ENCODE results near the gene BRAP. TPM values are rescaled to one million over a fixed set of nuclear protein-coding genes. Genes with fewer than 3 reads are reported as not detected.
"Not testable (repeated sequence)": the region's sequence is repeated elsewhere in the genome, so short reads cannot be mapped to it uniquely, and the experiment has no call there.

Gene BRAP, protein sequence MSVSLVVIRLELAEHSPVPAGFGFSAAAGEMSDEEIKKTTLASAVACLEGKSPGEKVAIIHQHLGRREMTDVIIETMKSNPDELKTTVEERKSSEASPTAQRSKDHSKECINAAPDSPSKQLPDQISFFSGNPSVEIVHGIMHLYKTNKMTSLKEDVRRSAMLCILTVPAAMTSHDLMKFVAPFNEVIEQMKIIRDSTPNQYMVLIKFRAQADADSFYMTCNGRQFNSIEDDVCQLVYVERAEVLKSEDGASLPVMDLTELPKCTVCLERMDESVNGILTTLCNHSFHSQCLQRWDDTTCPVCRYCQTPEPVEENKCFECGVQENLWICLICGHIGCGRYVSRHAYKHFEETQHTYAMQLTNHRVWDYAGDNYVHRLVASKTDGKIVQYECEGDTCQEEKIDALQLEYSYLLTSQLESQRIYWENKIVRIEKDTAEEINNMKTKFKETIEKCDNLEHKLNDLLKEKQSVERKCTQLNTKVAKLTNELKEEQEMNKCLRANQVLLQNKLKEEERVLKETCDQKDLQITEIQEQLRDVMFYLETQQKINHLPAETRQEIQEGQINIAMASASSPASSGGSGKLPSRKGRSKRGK
- total RNA-seq, result 24.5 and 27.7 TPM in 2 replicates

DNA sequence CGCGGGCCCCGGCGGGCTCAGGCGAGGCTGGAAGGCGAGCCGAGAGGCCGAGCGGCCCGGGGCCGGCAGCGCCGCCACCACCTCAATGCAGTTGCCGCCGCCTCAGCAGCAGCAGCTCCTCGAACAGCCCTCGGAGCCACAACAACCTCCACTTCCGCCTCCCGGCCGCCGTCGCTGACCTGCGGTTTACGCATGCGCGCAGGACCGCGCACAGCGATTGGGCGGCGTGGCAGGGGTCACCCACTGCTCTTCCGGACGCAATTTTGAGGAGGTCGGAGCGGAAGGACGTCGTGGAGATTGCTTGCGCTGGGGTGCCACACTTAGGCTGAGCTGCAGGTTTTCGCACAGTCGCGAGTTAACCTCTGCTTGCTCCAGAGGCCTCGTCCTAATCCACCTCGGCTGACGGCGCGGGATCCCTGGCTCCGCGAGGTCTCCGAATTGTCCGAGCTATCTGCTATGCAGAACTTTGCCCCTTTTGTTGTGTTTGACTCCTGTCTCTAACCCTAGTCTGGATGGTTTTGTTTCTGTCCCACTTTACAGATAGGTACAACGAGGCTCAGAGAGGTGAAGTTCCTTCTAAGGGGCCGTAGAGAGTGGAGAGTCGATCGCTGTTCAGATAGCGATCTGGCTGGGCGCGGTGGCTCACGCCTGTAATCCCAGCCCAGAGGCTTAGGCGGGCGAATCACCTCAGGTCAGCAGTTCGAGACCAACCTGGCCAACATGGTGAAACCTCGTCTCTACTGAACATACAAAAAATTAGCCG is at the start of gene BRAP, which contains the start of gene ACAD10:
Gene BRAP (minus strand): TSS at position 146 of the 763 bp plus-strand sequence. CDS start 164 bp downstream, outside the sequence.
Gene ACAD10 (plus strand): TSS at position 243 of the 763 bp plus-strand sequence. CDS start 6,657 bp downstream, outside the sequence.
- peak; percentile 88 for DNase-seq (ENCODE audit: low read depth)

DNA sequence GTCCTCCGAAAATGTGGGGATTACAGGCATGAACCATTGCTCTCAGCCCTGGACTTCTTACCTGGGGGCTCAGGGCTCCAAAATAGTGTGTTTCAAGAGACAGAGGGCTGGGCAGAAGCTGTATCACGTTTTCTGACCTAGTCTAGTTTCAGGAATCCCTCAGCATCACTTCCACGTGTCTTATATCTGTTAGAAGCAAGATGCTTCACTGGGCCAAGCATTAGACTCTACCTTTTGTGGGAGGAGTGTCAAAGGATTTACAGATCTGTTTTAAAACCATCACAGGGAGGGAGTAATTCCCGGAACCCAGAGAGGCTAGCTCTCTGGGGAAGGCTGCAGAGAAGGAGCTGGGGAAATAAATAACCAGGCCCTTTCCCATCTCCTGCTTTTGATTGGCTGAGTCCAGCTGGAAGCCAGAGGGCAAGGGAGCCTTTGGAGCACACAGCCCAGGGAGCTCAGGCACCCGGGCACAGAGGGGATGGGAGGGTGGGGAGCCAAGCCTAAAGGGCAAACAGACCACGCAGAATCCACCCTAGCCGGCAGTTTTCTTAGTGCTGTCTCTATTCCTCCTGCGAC is 47.7 kb upstream of the BRAP start:
- DNase-seq (ENCODE audit: low read depth), result no peak

DNA sequence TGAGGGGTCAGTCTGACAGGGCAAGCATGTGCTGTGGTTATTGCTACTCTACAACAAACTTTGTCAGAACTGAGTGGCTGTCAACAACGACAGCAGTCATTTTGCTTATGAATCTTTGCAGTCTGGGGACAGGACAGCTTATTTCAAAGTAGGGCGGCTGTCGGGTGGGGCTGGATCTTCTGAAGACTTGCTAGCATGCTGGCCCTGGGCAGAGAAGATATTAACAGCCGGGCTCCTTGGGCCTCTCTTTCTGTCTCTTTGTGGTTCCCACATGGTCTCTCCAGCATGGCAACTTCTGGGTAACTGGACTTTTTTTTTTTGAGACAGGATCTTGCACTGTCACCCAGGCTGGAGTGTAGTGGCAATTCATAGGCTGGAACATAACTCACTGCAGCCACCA is 47.0 kb upstream of the BRAP start:
- no peak for DNase-seq (ENCODE audit: low read depth)

DNA sequence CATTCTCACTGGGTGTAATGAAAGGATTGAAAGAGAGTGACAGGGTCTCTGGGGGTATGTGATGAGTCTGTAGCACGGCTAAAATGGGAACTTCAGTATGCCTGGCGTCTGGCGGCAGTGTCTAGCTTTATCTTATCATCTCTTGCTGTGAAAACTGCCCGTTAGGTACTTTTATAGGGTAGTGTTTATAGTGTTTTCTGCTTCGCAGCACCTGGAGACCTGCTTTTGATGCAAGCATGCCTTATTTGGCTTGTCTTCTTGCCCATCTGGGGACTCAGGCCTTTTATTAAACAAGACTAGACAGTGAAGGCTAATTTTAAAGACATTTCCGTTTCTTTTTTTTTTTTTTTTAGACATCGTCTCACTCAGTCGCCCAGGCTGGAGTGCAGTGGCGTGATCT is 44.7 kb upstream of the BRAP start:
- no peak for DNase-seq (ENCODE audit: low read depth)

DNA sequence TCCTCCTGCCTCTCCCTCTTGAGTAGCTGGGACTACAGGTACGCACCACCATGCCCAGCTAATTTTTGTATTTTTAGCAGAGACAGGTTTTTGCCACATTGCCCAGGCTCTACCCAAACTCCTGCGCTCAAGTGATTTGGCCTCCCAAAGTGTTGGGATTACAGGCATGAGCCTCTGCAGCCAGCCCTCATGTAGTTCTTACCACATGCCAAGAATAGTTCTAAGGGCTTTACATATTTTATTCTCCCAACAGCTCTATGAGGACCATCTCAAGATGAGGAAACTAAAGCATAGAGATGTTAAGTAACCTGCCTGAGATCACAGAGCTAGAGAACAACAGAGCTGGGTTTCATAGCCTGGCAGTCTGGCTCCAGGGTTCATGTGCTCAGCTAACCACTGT is 43.0 kb upstream of the BRAP start:
- no peak for DNase-seq (ENCODE audit: low read depth)

DNA sequence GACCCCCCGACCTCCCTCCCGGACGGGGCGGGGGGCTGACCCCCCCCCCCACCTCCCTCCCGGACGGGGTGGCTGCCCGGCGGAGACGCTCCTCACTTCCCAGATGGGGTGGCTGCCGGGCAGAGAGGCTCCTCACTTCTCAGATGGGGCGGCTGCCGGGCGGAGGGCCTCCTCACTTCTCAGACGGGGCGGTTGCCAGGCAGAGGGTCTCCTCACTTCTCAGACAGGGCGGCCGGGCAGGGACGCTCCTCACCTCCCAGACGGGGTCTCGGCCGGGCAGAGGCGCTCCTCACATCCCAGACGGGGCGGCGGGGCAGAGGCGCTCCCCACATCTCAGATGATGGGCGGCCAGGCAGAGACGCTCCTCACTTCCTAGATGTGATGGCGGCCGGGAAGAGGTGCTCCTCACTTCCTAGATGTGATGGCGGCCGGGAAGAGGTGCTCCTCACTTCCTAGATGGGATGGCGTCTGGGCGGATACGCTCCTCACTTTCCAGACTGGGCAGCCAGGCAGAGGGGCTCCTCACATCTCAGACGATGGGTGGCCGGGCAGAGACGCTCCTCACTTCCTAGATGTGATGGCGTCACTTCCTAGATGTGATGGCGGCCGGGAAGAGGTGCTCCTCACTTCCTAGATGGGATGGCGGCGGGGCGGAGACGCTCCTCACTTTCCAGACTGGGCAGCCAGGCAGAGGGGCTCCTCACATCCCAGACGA is 38.0 kb upstream of the BRAP start:
- DNase-seq (ENCODE audit: low read depth), result not testable (repeated sequence)

DNA sequence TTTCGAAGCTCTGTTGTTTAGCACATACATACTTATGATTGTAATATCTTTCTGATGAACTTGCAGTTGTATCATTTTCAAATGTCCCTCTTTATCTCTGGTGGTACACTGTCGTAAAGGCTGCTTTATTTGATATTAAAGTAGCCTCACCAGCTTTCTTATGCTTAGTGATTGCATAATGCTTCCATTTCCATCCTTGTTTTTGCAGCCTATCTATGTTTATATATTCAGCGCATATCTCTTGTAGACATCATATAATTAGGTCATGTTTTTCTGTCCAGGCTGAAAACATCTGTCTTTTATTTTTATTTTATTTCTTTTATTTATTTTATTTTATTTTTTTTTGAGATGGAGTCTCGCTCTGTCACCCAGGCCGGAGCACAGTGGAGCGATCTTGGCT is 34.7 kb upstream of the BRAP start:
- DNase-seq (ENCODE audit: low read depth), result no peak

DNA sequence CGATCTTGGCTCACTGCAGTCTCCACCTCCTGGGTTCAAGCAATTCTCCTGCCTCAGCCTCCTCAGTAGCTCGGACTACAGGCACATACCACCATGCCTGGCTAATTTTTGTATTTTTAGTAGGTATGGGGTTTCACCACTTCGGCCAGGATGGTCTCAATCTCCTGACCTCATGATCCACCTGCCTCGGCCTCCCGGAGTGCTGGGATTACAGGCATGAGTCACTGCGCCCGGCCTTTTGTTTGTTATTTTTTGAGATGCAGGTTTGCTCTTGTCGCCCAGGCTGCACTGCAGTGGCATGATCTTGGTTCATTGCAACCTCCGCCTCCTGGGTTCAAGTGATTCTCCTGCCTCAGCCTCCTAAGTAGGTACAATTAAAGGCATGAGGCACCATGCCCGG is 33.6 kb upstream of the BRAP start:
- DNase-seq (ENCODE audit: low read depth), result not testable (repeated sequence)

DNA sequence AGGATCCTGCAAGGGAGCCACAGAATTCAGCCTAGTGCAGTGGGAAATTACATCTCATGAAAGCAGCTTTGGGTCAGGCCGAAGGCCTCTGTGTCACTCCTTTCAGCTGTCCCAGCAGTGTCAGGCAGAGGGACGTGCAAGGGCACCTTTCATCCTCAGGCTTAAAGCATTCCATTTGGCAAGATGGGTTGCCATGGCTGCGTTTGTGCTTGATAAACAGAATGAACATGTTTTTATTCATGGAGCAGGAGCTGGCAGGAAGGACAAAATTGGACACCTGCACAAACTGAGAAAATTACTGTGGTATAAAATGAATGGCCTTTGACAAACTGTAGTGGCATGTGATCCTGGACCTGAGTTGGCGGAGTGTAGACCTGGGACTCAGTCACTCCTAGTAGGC is 29.5 kb upstream of the BRAP start:
- DNase-seq (ENCODE audit: low read depth), result peak; percentile 9

DNA sequence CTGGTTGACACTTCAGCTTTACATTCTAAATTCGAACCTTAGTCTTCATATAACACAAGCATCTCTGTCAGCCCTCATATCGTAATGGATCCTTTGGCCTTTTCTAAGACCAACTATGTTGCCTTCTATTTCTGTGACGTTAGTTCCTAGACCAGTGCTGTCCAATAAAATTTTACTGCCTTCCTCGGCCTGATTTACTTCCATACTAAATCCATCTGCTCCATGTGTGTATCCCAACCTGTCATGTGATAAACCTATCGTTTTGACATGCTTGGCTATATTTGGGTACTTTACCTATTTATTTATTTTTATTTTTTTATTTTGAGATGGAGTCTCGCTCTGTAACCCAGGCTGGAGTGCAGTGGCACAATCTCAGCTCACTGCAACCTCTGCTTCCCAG is 20.4 kb upstream of the BRAP start:
- DNase-seq (ENCODE audit: low read depth), result no peak

DNA sequence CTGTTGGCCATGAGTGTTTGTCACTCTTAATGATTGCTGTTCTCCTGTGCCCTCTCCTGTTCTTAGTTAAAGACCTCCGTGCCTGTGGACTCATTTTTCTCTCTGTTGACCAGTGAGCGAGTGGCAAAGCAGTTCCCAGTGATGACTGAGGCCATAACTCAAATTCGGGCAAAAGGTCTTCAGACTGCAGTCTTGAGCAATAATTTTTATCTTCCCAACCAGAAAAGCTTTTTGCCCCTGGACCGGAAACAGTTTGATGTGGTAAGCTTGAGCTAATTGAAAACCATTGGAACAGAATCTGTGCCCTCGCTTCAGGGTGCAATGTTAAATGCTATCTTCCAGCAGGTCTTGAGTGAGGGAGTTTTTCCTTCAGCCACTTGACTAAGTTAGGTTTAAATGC is 19.9 kb upstream of the BRAP start:
- no peak for DNase-seq (ENCODE audit: low read depth)

DNA sequence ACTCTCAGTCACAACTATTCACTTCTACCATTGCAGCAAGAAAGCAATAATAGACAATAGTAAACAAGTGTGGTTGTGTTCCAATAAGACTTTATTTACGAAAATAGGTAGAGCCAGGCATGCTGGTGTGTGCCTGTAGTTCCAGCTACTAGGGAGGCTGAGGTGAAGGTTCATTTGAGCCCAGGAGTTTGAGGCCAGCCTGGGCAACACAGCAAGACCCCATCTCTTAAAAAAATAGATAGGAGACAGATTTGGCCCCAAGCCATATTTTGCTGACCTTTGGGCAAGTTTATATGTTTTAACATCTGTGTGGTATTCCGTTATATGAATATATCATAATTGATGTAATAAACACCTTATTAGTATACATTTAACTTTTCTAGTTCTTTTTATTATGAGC is 14.2 kb upstream of the BRAP start:
- DNase-seq (ENCODE audit: low read depth), result no peak

DNA sequence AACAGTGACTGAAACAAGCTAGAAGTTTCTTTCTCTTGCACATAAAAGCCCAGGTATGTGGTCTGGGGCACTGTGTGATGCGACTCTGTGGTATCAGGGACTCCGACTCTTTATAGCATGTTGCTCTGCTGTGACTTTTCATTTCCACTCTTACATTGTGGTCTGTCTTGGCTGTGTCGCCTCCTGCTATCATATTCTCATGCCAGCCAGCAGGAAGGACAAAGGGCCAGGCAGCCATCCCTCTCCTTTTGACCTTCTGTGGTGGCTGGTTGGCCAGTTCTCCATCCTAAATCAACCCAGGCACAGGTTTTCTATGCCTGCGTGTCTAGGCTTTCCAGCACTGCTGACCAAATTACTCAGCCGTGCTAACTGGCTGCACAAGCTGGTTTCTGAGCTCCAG is 8.1 kb upstream of the BRAP start:
- no peak for DNase-seq (ENCODE audit: low read depth)

DNA sequence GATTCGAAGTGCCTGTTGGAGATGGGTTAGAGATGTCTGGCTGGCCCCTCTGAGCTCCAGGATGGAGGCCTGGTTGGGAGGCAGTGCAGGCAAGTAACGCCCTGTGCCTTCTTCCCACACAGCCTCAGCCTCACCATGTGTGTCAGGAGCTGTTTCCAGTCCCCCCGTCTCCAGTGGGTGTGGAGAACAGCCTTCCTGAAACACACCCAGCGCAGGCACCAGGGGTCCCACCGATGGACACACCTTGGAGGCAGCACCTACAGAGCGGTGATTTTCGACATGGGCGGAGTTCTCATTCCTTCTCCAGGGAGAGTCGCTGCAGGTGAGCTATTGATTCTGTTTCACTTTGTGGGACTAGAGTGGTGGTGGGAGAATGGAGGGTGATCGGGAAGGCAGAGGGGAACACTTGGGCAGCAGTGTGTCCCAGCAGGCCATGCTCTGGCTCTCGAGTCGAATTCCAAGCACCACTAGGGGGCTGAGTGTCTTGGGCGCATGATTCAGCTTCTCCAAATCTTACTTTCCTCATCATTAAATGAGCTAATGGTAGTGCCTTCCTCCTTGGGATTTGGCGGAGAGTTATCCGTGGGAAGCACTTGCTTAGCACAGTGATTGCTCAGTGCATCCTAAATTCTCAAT is 6.9 kb upstream of the BRAP start:
- no peak for DNase-seq (ENCODE audit: low read depth)

DNA sequence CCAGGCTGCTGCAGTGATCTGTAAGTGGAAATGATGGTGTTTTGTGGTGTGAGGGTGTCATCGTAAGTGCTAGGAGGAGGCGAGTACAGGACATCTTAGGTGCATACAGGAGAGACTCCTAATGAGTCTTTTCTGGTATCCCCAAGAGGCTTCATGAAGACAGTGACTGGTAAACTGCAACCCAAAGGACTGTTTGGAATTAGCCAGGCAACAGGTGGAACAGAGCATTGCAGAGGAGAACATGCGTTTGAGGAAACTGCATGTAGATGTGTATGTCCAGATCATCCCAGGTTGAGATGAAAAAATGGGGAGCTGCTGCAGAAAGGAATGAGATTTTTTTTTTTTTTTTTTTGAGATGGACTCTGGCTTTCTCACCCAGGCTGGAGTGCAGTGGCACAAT is 5.5 kb upstream of the BRAP start:
- no peak for DNase-seq (ENCODE audit: low read depth)

DNA sequence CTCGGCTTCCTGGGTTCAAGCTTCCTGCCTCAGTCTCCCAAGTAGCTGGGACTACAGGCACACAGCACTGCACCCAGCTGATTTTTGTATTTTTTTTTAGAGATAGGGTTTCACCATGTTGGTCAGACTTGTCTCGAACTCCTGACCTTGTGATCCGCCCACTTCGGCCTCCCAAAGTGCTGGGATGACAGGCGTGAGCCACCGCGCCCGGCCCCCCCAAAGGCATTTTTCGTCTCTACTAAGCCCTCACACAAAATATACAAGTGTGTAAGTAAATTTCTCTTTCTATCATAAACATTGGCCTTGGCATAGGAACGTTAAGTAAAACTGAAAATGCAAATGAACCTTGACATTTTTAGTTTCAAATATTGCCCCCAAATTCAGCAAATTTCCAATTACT is 2.2 kb upstream of the BRAP start:
- no peak for DNase-seq (ENCODE audit: low read depth)

DNA sequence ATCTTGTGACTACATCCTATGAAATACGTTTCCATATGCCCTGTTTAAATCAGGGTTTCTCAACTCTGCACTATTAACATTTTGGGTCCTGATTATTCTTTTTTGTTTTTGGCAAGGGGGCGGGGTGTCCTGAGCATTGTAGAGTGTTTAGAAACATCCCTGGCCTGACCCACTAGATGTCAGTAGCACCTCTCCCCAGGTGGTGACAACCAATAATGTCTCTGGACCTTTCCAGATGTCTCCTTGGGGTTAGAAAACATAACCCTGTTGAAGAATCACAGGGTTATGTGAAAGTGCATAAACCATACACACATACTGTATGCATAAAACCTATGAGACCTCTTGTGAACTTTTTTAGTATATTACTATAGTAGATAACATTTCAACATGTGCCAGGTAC is 1.5 kb upstream of the BRAP start:
- DNase-seq (ENCODE audit: low read depth), result no peak

DNA sequence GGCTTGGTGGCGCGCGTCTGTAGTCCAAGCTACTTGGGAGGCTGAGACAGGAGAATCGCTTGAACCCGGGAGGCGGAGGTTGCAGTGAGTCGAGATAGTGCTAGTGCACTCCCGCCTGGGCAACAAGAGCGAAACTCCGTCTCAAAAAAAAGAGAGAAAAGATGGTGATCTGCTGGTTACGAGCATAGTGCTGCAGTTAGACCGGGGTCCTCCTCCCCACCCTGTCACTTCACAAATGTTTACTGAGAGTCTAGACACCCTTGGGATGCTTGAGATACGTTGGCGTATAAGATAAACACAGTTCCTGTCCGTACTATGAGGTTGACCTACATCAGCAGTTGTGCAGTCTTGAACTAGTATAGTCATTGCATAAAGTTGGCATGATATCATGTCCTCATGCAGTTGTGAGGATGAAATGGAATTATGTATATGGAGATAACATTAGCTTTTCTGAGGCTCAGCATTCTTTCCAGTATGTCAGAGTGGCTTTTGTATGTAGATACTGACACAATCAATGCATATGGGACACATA is 884 bp upstream of the BRAP start:
- DNase-seq (ENCODE audit: low read depth), result no peak

DNA sequence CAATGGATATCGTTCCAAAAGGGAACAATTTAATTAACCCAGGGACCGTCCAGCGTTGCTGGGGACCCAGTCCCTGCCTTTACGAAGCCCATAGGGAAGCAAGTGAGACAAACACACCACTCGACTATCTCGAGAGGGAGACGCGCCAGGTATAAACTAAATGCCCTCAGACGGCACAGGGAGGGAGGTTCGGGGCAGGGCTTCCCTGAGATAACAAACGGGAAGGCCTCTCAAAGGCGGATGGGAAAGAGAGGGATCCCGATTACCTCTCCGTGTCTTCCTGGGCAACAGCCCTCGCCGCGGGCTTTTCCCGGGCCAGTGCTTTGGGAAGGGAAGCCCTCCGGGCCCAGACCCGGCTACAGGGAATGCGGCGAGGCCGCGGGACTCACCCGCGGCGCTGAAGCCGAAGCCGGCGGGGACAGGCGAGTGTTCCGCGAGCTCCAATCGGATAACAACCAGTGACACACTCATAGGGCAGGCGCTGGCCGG is 390 bp downstream of the BRAP start:
- DNase-seq (ENCODE audit: low read depth), result no peak

DNA sequence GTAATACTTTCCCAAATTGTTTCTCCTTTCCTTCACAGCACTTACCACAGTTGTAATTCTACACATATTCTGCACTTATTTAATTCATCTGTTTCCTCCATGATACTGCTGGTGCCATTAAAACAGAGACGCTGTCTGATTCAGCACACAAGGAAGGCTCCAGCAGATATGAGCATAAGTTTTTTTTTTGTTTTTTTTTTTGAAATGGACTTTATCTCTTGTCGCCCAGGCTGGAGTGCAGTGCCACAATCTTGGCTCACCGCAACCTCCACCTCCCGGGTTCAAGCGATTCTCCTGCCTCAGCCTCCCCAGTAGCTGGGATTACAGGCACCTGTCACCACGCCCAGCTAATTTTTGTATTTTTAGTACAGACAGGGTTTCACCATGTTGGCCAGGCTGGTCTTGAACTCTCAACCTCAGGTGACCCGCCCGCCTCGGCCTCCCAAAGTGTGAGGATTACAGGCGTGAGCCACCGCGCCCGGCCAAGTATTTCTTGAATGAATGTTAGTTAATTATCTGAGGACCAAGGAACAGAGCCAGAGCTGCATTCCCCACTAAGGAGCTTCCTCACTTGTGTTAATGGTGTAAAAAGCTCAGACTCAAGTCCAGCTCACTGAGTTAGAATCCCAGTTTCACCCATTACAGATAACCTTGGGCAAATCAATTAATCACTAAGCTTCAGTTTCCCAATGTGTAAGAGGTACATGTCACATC is 1.1 kb downstream of the BRAP start:
- peak; percentile 51 for DNase-seq (ENCODE audit: low read depth)
